Activated CD4-positive, alpha-beta T cell treated with anti-CD3 and anti-CD28 coated beads for 4 hours (primary cell): ENCODE data around the gene SPATC1L.

Experiments used
- DNase-seq, 2 donors: peaks; one replicate each; pipeline ENCODE4 v3.0.0-alpha.2; 2020

Gene SPATC1L

GRCh38 chr21:46159841-46160656 is 24.2 kb downstream of the SPATC1L start:
- DNase-seq: no peak

GRCh38 chr21:46159390-46159789 is 24.9 kb downstream of the SPATC1L start:
- DNase-seq: no peak

- DNase-seq: no peak
These were observed 25.5 kb downstream of the SPATC1L start for GRCh38 chr21:46158666-46159300.

- no peak for DNase-seq
These were observed 26.2 kb downstream of the SPATC1L start for GRCh38 chr21:46157987-46158451.

- no peak for DNase-seq
These were observed 26.8 kb downstream of the SPATC1L start for GRCh38 chr21:46157396-46157986.

- no peak for DNase-seq
These were observed 27.6 kb downstream of the SPATC1L start for GRCh38 chr21:46156678-46157077.

GRCh38 chr21:46156378-46156645 is 27.9 kb downstream of the SPATC1L start:
- DNase-seq: no peak

- no peak for DNase-seq
These were observed 28.5 kb downstream of the SPATC1L start, which contains the start of gene FTCD for GRCh38 chr21:46155514-46156377. FTCD (minus strand) TSS chr21:46155579; CDS start chr21:46155523, 56 bp downstream.

GRCh38 chr21:46154955-46155513 is 29.2 kb downstream of the SPATC1L start:
- no peak for DNase-seq

- DNase-seq: no peak
These were observed 29.9 kb downstream of the SPATC1L start for GRCh38 chr21:46154155-46154954.

- DNase-seq: peak in 1 of 2 donors; percentile 34
These were observed 30.8 kb downstream of the SPATC1L start for GRCh38 chr21:46153247-46154154.

- DNase-seq: no peak
These were observed 31.4 kb downstream of the SPATC1L start for GRCh38 chr21:46152927-46153246.

GRCh38 chr21:46151989-46152926 is 32.0 kb downstream of the SPATC1L start:
- DNase-seq: no peak

- no peak for DNase-seq
These were observed 32.8 kb downstream of the SPATC1L start for GRCh38 chr21:46151261-46151988.

- DNase-seq: peak in 1 of 2 donors; percentile 0
These were observed 33.7 kb downstream of the SPATC1L start for GRCh38 chr21:46150491-46151121.

GRCh38 chr21:46150073-46150472 is 34.2 kb downstream of the SPATC1L start:
- DNase-seq: no peak

GRCh38 chr21:46149205-46149901 is 34.9 kb downstream of the SPATC1L start:
- DNase-seq: no peak

GRCh38 chr21:46148106-46148505 is 36.2 kb downstream of the SPATC1L start:
- DNase-seq: no peak
